Epithelial cell of esophagus (primary cell): ENCODE measurements around the gene FBXO28.

Experiments used
- DNase-seq: peaks from one replicate; pipeline ENCODE4 v3.0.0; 2010; ENCODE audit warnings: low read depth
- H3K4me3 ChIP-seq: 2 replicates; pipeline ENCODE4 v1.5.1; 2011; ENCODE audit warnings: mild to moderate bottlenecking, low read length, control low read depth
- CTCF ChIP-seq: IDR thresholded peaks from 2 replicates; pipeline ENCODE4 v1.5.1; 2011; ENCODE audit warnings: low read depth, mild to moderate bottlenecking, low read length, control low read depth, inconsistent platforms; ENCODE audit not compliant: insufficient read depth; ENCODE audit errors: missing control alignments

Gene FBXO28

GRCh38 chr1:224095867-224096266 lies 18.0 kb upstream of the FBXO28 start:
- H3K4me3 ChIP-seq: no peak overlapping the region
- TF ChIP-seq CTCF: no peak
- no peak for DNase-seq

DNA sequence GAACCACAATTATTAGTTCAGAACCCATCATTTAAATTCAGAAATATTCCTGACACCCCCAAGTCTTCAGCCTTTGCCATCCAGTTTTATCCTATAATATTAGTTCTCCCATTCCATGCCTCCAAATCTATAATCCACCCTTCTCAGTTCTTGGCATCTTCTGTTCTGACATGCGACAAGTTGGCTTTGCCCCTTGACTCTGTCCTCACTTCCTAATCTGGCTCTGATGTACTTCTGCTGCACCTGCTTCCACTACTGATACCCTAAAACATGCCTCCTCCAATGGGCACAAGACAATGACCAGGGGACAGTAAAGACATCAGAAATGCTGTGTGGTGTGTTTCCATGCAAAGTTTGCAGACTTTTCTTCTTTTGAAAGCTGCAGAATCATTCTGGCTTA lies 17.1 kb upstream of the FBXO28 start:
- TF ChIP-seq CTCF: no peak
- DNase-seq: no peak
- no peak overlapping the region for H3K4me3 ChIP-seq

DNA sequence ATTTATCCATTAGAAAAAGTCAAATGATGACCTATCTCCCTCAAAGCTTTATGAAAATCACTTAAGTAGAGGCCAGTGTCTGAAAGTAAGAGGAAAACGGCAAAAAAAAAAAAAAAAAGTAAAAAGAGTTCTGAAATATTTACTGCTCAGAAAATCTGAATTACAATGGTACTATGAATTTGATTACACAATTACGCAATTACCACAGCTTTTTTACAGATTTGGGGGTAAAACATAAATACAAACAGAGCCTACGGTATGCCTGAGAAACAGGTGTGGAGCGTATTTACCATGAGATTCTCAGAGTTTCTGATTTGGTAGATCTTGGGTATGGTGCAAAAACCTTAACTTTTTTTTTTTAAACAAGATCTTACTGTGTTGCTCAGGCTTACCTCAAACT lies 15.9 kb upstream of the FBXO28 start:
- no peak for DNase-seq
- no peak overlapping the region for H3K4me3 ChIP-seq
- no peak for TF ChIP-seq CTCF

DNA sequence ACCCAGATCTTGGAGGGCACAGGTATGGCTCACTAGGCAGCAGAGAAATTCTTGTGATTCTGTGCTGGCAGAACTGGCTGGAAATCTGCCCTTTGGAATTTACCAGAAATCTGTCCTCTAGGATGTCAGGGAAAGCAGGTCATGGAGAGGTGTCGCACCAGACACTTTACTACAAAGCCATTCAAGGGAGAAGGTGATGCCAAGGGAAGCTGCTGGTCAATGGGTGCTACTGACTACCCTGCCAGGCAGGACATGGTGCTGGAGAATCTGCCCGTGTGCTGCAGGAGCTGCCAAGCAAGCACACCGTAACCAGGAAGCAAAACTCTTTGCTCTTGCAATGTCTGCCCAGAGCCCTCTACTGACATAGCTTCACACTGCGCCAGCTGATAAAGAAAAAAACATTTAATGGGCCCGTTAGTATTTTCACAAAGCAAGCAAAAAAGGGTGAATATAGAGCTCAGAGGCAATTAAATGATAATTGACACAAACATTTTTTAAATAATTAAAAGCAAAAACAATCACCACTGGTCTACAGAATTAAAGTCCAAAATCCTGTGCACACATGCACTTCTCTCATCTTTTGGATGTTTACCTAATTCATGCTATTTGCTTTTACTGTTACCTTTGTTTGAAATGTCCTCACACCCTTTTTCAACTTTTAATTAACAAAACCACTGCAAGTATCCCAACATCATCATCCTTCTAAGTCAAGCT lies 7.2 kb upstream of the FBXO28 start:
- no peak overlapping the region for H3K4me3 ChIP-seq
- peak; percentile 66 for DNase-seq
- peak; percentile 75 for TF ChIP-seq CTCF

GRCh38 chr1:224107282-224107625 lies 6.7 kb upstream of the FBXO28 start:
- no peak for TF ChIP-seq CTCF
- no peak overlapping the region for H3K4me3 ChIP-seq
- no peak for DNase-seq

DNA sequence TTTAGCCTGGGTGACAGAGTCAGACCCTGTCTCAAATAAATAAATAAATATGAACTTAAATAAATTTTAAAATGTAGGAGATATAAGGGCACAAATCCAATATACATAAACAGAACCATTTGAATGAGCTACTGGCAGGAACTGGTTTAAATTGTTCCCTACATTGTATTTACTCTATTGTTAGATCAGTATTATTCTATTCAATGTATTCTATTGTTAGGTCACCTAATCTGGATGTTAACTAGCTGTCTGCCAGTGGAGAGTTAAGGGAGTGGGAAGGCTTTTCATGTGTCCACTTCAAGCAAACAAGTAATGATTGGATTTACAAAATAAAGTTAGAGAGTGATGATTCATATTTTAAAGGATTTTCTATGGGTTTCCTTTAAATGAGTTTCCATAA lies 4.9 kb upstream of the FBXO28 start:
- no peak for TF ChIP-seq CTCF

GRCh38 chr1:224109981-224110380 lies 3.9 kb upstream of the FBXO28 start:
- H3K4me3 ChIP-seq: no peak overlapping the region
- TF ChIP-seq CTCF: no peak
- DNase-seq: no peak

More for the DNA sequence above, 4.9 kb upstream of the FBXO28 start:
- DNase-seq: no peak
- no peak overlapping the region for H3K4me3 ChIP-seq
